Smooth muscle cell (in vitro differentiated cells): Measurements from ENCODE around the gene DNAH12. TPM values are rescaled to one million over a fixed set of nuclear protein-coding genes. Genes with fewer than 3 reads are reported as not detected.

ENCODE experiments used
- DNase-seq: peaks from one replicate; lab custom pipeline; 2025; ENCODE audit not compliant: unreplicated experiment; lab: John Stamatoyannopoulos, UW
- H2AFZ ChIP-seq: fragments of 200-600 bp; sonication (generic); 2 replicates; pipeline ENCODE4 v1.6.0; 2016; ENCODE audit warnings: antibody characterized with exemption, low read depth, mild to moderate bottlenecking
- H3F3A ChIP-seq: fragments of 200-600 bp; sonication (generic); 2 replicates; pipeline ENCODE4 v1.6.0; 2017; ENCODE audit warnings: antibody characterized with exemption, low read depth
- H3K27ac ChIP-seq: fragments of 200-600 bp; sonication (generic); 2 replicates; pipeline ENCODE4 v1.5.1; 2016; ENCODE audit warnings: low read depth, mild to moderate bottlenecking
- H3K27me3 ChIP-seq: fragments of 200-600 bp; sonication (generic); 2 replicates; pipeline ENCODE4 v1.6.1; 2016; ENCODE audit warnings: low read depth, mild to moderate bottlenecking
- H3K36me3 ChIP-seq: fragments of 200-600 bp; sonication (generic); 2 replicates; pipeline ENCODE4 v1.5.1; 2016; ENCODE audit warnings: low read depth
- H3K4me1 ChIP-seq: fragments of 200-600 bp; sonication (generic); 2 replicates; pipeline ENCODE4 v1.5.1; 2016; ENCODE audit warnings: low read depth
- H3K4me2 ChIP-seq: fragments of 200-600 bp; sonication (generic); 2 replicates; pipeline ENCODE4 v1.6.0; 2016; ENCODE audit warnings: mild to moderate bottlenecking
- H3K4me3 ChIP-seq: fragments of 200-600 bp; sonication (generic); 2 replicates; pipeline ENCODE4 v1.5.1; 2016; ENCODE audit warnings: mild to moderate bottlenecking
- H3K79me2 ChIP-seq: fragments of 200-600 bp; sonication (generic); 2 replicates; pipeline ENCODE4 v1.6.0; 2016; ENCODE audit warnings: low read depth, mild to moderate bottlenecking
- H3K9ac ChIP-seq: fragments of 200-600 bp; sonication (generic); 2 replicates; pipeline ENCODE4 v1.6.0; 2016; ENCODE audit warnings: low read depth
- H3K9me3 ChIP-seq: fragments of 200-600 bp; sonication (generic); replicated peaks from 2 replicates; pipeline ENCODE4 v1.5.1; 2016; ENCODE audit warnings: low read depth
- H4K20me1 ChIP-seq: fragments of 200-600 bp; sonication (generic); 2 replicates; pipeline ENCODE4 v1.6.0; 2016; ENCODE audit warnings: low read depth
- CTCF ChIP-seq: fragments of 200-600 bp; sonication (generic); IDR thresholded peaks from 2 replicates; pipeline ENCODE4 v1.5.1; 2017; ENCODE audit warnings: borderline replicate concordance, mild to moderate bottlenecking, antibody characterized with exemption; ENCODE audit not compliant: insufficient read depth, poor library complexity, severe bottlenecking
- WGBS: methylation state at CpG from one replicate; pipeline ENCODE4 v1.1.7; 2016; ENCODE audit warnings: low lambda C conversion rate; 5-methylcytosine and 5-hydroxymethylcytosine counted together
- polyA plus RNA-seq: library from polyadenylated mRNA; unstranded; fragments of >200 nt; fragmentation: Nextera tagmentation; extraction: Ambion mirVana; gene quantifications from 2 replicates; pipeline ENCODE4 v1.2.1, GENCODE V29; 2016
- total RNA-seq: library from RNA; depleted of rRNA; stranded (reverse); fragments of >200 nt; gene quantifications from 2 replicates; pipeline ENCODE4 v1.2.3, GENCODE V29; 2014

Gene DNAH12
- total and polyA plus RNA-seq, 2 experiments from 2014 or later, result 0.27 TPM; not detected in 1

- WGBS, result 94% methylated on average over 1 of the region's 1 CpG
- no peak for TF ChIP-seq CTCF
- H3K27me3 ChIP-seq, result peaks cover 11% of the 10 kb centered on the region
- H3K79me2 ChIP-seq, result no peaks in the 10 kb centered on the region
- no peak overlapping the region for H3K9ac ChIP-seq
- no peaks in the 10 kb centered on the region for H3K9me3 ChIP-seq
- H3K36me3 ChIP-seq, result no peaks in the 10 kb centered on the region
- H2AFZ ChIP-seq, result no peak overlapping the region
- no peak for DNase-seq
- no peak overlapping the region for H3K4me2 ChIP-seq
- H4K20me1 ChIP-seq, result no peaks in the 10 kb centered on the region
- H3F3A ChIP-seq, result no peaks in the 10 kb centered on the region
- H3K4me1 ChIP-seq, result no peaks in the 10 kb centered on the region
- H3K27ac ChIP-seq, result no peak overlapping the region
- no peak overlapping the region for H3K4me3 ChIP-seq
These were observed 132.4 kb downstream of the DNAH12 start for GRCh38 chr3:57411715-57412114.

- Histone ChIP-seq H3K27ac (no peak overlapping the region), H3K27me3 (peaks cover 11% of the 10 kb centered on the region), H2AFZ (no peak overlapping the region), H3K4me2 (no peak overlapping the region), H3F3A (no peaks in the 10 kb centered on the region), H3K4me1 (no peaks in the 10 kb centered on the region), H3K4me3 (no peak overlapping the region), H3K79me2 (no peaks in the 10 kb centered on the region), H4K20me1 (no peaks in the 10 kb centered on the region), H3K9ac (no peak overlapping the region), H3K9me3 (no peaks in the 10 kb centered on the region), H3K36me3 (no peaks in the 10 kb centered on the region)
- WGBS, result 73% methylated on average over 2 of the region's 2 CpGs
- DNase-seq, result no peak
- no peak for TF ChIP-seq CTCF
These were observed 134.7 kb downstream of the DNAH12 start for GRCh38 chr3:57409471-57409870.

- H4K20me1 ChIP-seq, result no peaks in the 10 kb centered on the region
- H3K4me3 ChIP-seq, result no peak overlapping the region
- TF ChIP-seq CTCF, result no peak
- H3K79me2 ChIP-seq, result no peaks in the 10 kb centered on the region
- no peaks in the 10 kb centered on the region for H3F3A ChIP-seq
- H3K9ac ChIP-seq, result no peak overlapping the region
- no peak overlapping the region for H2AFZ ChIP-seq
- H3K27ac ChIP-seq, result no peak overlapping the region
- 87% methylated on average over 5 of the region's 5 CpGs for WGBS
- H3K9me3 ChIP-seq, result no peaks in the 10 kb centered on the region
- H3K36me3 ChIP-seq, result no peaks in the 10 kb centered on the region
- no peaks in the 10 kb centered on the region for H3K4me1 ChIP-seq
- no peak for DNase-seq
- H3K4me2 ChIP-seq, result no peak overlapping the region
- H3K27me3 ChIP-seq, result peaks cover 16% of the 10 kb centered on the region
These were observed 141.5 kb downstream of the DNAH12 start for GRCh38 chr3:57402675-57403074.
